Right lobe of liver (tissue), 6 donors: ENCODE results near the gene SLC2A6. TPM values are rescaled to one million over a fixed set of nuclear protein-coding genes. Genes with fewer than 3 reads are reported as not detected.
A peak's percentile ranks its signal among the peaks of the same experiment; 100 is the strongest.

ENCODE experiments used
- ATAC-seq, 4 donors: fragments of 200-7000 bp; cut with Tn5 transposase; one replicate each; pipeline ENCODE4 v1.9.1; 2020; ENCODE audit warnings: mild to moderate bottlenecking in 4 of 4, moderate library complexity in 4 of 4
- DNase-seq, 3 donors: peaks; one replicate each; pipeline ENCODE4 v3.0.0-alpha.2; 2020
- H3K27ac ChIP-seq, 3 donors: fragments of 200-600 bp; one replicate each; pipeline ENCODE4 v1.8.0; 2022
- H3K27me3 ChIP-seq, 2 donors: fragments of 200-600 bp; one replicate each; pipeline ENCODE4 v1.8.0; 2022
- H3K36me3 ChIP-seq, 4 donors: fragments of 200-600 bp; sonication (generic) in 1 of 4; one replicate each; pipeline versions ENCODE4 v1.5.1 to v1.8.0; 2017 to 2022; ENCODE audit warnings: control low read depth in 1 of 4
- H3K4me1 ChIP-seq, 4 donors: fragments of 200-600 bp; sonication (generic) in 1 of 4; one replicate each; pipeline versions ENCODE4 v1.5.1 to v1.8.0; 2017 to 2022; ENCODE audit warnings: control low read depth in 1 of 4
- H3K4me3 ChIP-seq, 3 donors: fragments of 200-600 bp; one replicate each; pipeline ENCODE4 v1.8.0; 2022
- H3K9me3 ChIP-seq, 4 donors: fragments of 200-600 bp; sonication (generic) in 1 of 4; one replicate each; pipeline versions ENCODE4 v1.5.1 to v1.8.0; 2017 to 2022; ENCODE audit warnings: control low read depth in 1 of 4
- POLR2A ChIP-seq: fragments of 450-650 bp; IDR thresholded peaks from one replicate; pipeline ENCODE4 v1.6.1; 2017; ENCODE audit warnings: antibody characterized with exemption, mild to moderate bottlenecking
- WGBS: methylation state at CpG from one replicate; pipeline ENCODE4 v1.1.6; 2018; ENCODE audit warnings: low coverage, low lambda C conversion rate; ENCODE audit not compliant: insufficient coverage; ENCODE audit errors: missing lambda C conversion rate; 5-methylcytosine and 5-hydroxymethylcytosine counted together
- intact Hi-C, 2 donors: fragments of 100-400 bp; cut with DNase I; formaldehyde crosslinking; loops; one replicate each; pipeline versions ENCODE4 v1.11.2 to v1.14.1; 2022
- total RNA-seq, 6 experiments: library from RNA; depleted of rRNA in 2 of 6; stranded (reverse); fragments of >200 nt in 2 of 6; fragmentation: NEBNext Ultra II Directional in 3 of 6; extraction: Animal tissue kit (Norgen Biotek cat#: 25700) in 3 of 6; gene quantifications; one replicate each; pipeline versions ENCODE4 v1.1.0 to v1.2.4, GENCODE V29; 2016 to 2023
- TF ChIP-seq, protein P1 (sequence below), 4 donors: fragments of 200-600 bp in 3 of 4; fragments of 450-650 bp in 1 of 4; IDR thresholded peaks; one replicate each; pipeline versions ENCODE4 v1.5.1 to v1.8.0; 2016 to 2022; ENCODE audit warnings: antibody characterized with exemption in 4 of 4, mild to moderate bottlenecking in 2 of 4
- donor health status: DM: no; HTN: yes; CAD: no.
- donor health status: DM: no; HTN: no; CAD: no.
- donor health status: DM: no; HTN: no; CAD: no.
- donor health status: DM: no; HTN: yes; CAD: no.
- donor health status: DM: no; HTN: yes; CAD: no.

SLC2A6 gene
- total RNA-seq, 6 experiments from 2014 or later: 0.88 to 6.8 (median 2.8) TPM

DNA sequence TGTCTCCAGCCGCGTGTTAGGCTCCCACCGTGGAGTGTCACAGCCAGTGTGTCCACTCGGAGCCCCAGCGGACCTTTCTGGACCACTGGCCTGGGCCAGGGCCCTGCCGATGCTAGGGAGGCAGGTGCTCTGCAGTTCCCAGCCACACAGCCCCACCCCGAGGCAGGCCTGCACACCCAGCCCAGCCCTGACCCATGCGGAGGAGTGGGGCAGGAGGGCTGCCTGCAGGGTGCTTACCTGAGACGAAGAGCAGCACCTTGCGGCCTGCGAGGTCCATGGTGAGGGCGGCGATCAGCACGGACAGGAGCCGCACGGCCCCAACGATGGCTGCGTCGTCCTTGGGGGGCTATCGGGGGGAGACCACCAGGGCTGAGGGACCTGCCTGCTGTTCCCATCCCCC is 5.2 kb downstream of the SLC2A6 start:
- Histone ChIP-seq H3K27ac (no peak overlapping the region), H3K4me1 (peaks cover 0 to 11% (median 0%) of the 10 kb centered on the region in 4 donors), H3K27me3 (no peaks in the 10 kb centered on the region), H3K9me3 (no peaks in the 10 kb centered on the region), H3K4me3 (no peak overlapping the region), H3K36me3 (peaks cover 0 to 7% (median 0%) of the 10 kb centered on the region in 4 donors)
- DNase-seq (no peak), ATAC-seq (no peak)
- intact Hi-C loops: no loop called here
- WGBS: no CpG with 5 or more reads among the region's 20 CpGs
- TF ChIP-seq, protein P1, sequence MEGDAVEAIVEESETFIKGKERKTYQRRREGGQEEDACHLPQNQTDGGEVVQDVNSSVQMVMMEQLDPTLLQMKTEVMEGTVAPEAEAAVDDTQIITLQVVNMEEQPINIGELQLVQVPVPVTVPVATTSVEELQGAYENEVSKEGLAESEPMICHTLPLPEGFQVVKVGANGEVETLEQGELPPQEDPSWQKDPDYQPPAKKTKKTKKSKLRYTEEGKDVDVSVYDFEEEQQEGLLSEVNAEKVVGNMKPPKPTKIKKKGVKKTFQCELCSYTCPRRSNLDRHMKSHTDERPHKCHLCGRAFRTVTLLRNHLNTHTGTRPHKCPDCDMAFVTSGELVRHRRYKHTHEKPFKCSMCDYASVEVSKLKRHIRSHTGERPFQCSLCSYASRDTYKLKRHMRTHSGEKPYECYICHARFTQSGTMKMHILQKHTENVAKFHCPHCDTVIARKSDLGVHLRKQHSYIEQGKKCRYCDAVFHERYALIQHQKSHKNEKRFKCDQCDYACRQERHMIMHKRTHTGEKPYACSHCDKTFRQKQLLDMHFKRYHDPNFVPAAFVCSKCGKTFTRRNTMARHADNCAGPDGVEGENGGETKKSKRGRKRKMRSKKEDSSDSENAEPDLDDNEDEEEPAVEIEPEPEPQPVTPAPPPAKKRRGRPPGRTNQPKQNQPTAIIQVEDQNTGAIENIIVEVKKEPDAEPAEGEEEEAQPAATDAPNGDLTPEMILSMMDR (IDR thresholded peaks at IDR 0.05): no peak
- TF ChIP-seq POLR2A: no peak

DNA sequence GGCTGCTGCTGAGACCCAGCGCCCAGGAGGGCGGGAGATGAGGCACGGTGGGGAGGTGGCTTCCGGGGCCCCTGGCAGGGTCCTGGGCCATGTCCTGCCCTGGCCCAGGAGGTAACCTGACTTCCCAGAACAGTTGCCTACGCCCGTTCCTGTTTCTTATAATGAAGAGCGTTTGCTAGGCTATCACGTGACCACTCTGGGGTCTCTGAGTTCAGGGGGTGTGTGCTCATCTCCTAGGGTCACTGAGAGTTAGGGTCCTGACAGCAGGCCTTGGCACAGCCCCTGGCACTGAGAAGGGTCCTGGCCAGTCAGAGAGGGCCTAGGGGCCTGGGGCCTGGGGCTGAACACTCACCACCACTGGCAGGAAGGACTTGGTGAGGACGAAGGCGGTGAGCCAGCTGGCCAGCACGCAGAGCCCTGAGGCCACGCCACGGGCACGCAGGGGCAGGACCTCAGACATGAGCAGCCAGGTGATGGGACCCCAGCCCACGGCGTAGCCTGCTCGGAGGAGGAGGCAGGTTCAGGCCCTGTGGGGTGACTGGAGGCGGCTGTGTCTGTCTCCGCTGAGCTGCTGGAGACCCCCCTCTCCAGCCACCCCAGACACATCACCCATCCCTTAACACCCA is 6.0 kb downstream of the SLC2A6 start:
- H3K27me3 ChIP-seq: no peaks in the 10 kb centered on the region
- WGBS: 40% methylated on average over 1 of the region's 19 CpGs
- peaks cover 0 to 15% (median 0%) of the 10 kb centered on the region in 4 donors for H3K36me3 ChIP-seq
- DNase-seq (no peak), ATAC-seq (no peak)
- H3K9me3 ChIP-seq: no peaks in the 10 kb centered on the region
- H3K27ac ChIP-seq: no peak overlapping the region
- no peak for TF ChIP-seq POLR2A
- TF ChIP-seq, protein P1 (IDR thresholded peaks at IDR 0.05): no peak
- H3K4me3 ChIP-seq: no peak overlapping the region
- intact Hi-C loops: no loop called here
- H3K4me1 ChIP-seq: peaks cover 0 to 6% (median 0%) of the 10 kb centered on the region in 4 donors

DNA sequence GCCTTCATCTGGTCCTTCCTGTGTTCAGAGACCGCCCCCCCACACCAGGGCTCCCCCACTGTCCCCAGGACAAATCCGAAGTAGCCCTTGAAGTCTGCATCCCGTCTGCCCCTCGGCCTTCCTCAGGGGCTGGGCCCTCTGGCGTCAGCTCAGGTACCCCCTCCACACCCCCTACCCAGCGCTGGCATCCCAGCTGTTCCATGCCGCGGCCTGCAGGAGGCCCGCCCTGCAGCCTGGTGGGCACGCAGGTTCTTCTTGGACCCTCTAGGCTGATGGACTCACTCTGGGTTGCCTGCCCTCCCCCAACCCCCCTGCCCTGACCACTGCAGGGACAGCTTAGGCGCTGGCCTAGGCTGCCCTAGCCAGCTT is 6.6 kb downstream of the SLC2A6 start:
- no peak for ATAC-seq
- intact Hi-C loops: no loop called here
- no peaks in the 10 kb centered on the region for H3K9me3 ChIP-seq
- 89% methylated on average over 3 of the region's 11 CpGs for WGBS
- peaks cover 0 to 15% (median 0%) of the 10 kb centered on the region in 4 donors for H3K36me3 ChIP-seq
- no peaks in the 10 kb centered on the region for H3K27me3 ChIP-seq
- peaks cover 0 to 6% (median 0%) of the 10 kb centered on the region in 4 donors for H3K4me1 ChIP-seq
- no peak for TF ChIP-seq POLR2A
- TF ChIP-seq, protein P1 (IDR thresholded peaks at IDR 0.05): no peak
- H3K4me3 ChIP-seq: no peak overlapping the region
- no peak for DNase-seq
- H3K27ac ChIP-seq: no peak overlapping the region

DNA sequence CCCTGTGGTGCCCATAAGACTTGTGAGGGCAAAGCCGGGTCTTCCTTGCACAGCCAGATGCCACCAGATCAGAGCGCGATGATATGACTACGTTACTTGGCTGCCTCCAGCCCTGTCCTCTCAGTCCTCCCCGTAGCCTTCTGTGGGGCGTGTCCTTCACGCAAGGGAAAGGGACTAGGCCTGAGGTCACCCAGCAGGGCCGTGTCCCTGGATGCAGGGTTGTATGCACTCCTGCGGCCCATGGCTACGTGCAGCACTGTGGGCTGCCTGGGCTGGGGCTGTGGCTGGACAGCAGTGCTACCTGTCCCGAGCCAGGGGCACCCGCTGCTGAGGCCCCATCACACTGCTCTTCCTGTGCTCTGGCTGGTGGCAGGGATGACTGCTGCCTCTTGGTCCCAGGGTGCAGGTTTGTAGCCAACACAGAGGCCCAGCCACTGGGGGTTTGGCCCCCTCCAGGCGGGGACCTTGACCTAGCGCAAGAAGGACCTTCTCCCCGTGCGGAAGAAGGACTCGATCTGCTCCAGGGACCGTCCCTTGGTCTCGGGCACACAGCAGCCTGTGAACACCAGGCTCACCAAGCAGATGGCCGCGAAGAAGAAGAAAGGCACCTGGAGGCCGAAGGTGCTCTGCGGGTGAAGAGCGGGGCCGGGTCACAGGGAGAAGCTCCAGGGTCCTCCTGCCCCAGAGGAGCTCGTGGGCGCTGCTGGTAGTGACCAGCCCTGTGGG is 7.2 kb downstream of the SLC2A6 start:
- TF ChIP-seq, protein P1 (IDR thresholded peaks at IDR 0.05): no peak
- TF ChIP-seq POLR2A: no peak
- H3K4me3 ChIP-seq: no peak overlapping the region
- intact Hi-C loops: no loop called here
- no peak overlapping the region for H3K27ac ChIP-seq
- no peaks in the 10 kb centered on the region for H3K27me3 ChIP-seq
- H3K9me3 ChIP-seq: no peaks in the 10 kb centered on the region
- DNase-seq: peak in 1 of 3 donors; percentile 58
- H3K36me3 ChIP-seq: peaks cover 0 to 20% (median 0%) of the 10 kb centered on the region in 4 donors
- 45% methylated on average over 10 of the region's 27 CpGs for WGBS
- peak; percentile 45 to 58 (median 49) for ATAC-seq
- peaks cover 0 to 6% (median 0%) of the 10 kb centered on the region in 4 donors for H3K4me1 ChIP-seq
